Fibroblast of pulmonary artery (primary cell): Measurements from ENCODE around the gene MYOD1.

ENCODE experiments used
- DNase-seq: peaks from one replicate; pipeline ENCODE4 v3.0.0-alpha.2; 2010; ENCODE audit warnings: low read depth
- H3K4me3 ChIP-seq: replicated peaks from 2 replicates; pipeline ENCODE4 v1.5.1; 2011; ENCODE audit warnings: low read depth, mild to moderate bottlenecking, control low read depth, low read length, moderate library complexity
- CTCF ChIP-seq: IDR thresholded peaks from 2 replicates; pipeline ENCODE4 v1.5.1; 2011; ENCODE audit warnings: mild to moderate bottlenecking, control low read depth, low read length, inconsistent platforms; ENCODE audit errors: missing control alignments

The MYOD1 gene

GRCh38 chr11:17744151-17744940, 25.0 kb downstream of the MYOD1 start:
- TF ChIP-seq CTCF, result no peak
- DNase-seq, result no peak
- H3K4me3 ChIP-seq, result no peak overlapping the region

GRCh38 chr11:17745023-17745772, 25.8 kb downstream of the MYOD1 start:
- TF ChIP-seq CTCF, result no peak
- DNase-seq, result no peak
- H3K4me3 ChIP-seq, result no peak overlapping the region

GRCh38 chr11:17746096-17746495, 26.7 kb downstream of the MYOD1 start:
- DNase-seq, result no peak
- no peak overlapping the region for H3K4me3 ChIP-seq
- no peak for TF ChIP-seq CTCF

- no peak overlapping the region for H3K4me3 ChIP-seq
- TF ChIP-seq CTCF, result no peak
- DNase-seq, result no peak
Measured at GRCh38 chr11:17747131-17747955, 28.0 kb downstream of the MYOD1 start.

GRCh38 chr11:17748044-17748443, 28.7 kb downstream of the MYOD1 start:
- DNase-seq, result no peak
- H3K4me3 ChIP-seq, result no peak overlapping the region
- no peak for TF ChIP-seq CTCF

GRCh38 chr11:17748761-17749721, 29.7 kb downstream of the MYOD1 start:
- no peak overlapping the region for H3K4me3 ChIP-seq
- DNase-seq, result no peak
- TF ChIP-seq CTCF, result no peak
